DND-41 (cell line): Measurements from ENCODE around the gene MRGPRX2.

ENCODE experiments used
- ATAC-seq: fragments of 200-7000 bp; cut with Tn5 transposase; 3 replicates; pipeline ENCODE4 v1.9.1; 2021; ENCODE audit warnings: low read depth; ENCODE audit not compliant: insufficient read depth
- DNase-seq: peaks from one replicate; pipeline ENCODE4 v3.0.0-alpha.2; 2020
- H2AFZ ChIP-seq: 2 replicates; pipeline ENCODE4 v1.6.0; 2012; ENCODE audit warnings: low read depth, low read length
- H3K27ac ChIP-seq: 2 replicates; pipeline ENCODE4 v1.5.1; 2012; ENCODE audit warnings: low read length, inconsistent platforms
- H3K27me3 ChIP-seq: fragments of 200-600 bp; sonication (generic); 2 replicates; pipeline ENCODE4 v1.6.0; 2012; ENCODE audit warnings: low read length, mild to moderate bottlenecking, inconsistent platforms; ENCODE audit not compliant: insufficient read depth, poor library complexity
- H3K36me3 ChIP-seq: 2 replicates; pipeline ENCODE4 v1.5.1; 2012; ENCODE audit warnings: low read length, inconsistent platforms; ENCODE audit not compliant: insufficient read depth
- H3K4me1 ChIP-seq: 2 replicates; pipeline ENCODE4 v1.5.1; 2012; ENCODE audit warnings: mild to moderate bottlenecking, low read length; ENCODE audit not compliant: insufficient read depth
- H3K4me2 ChIP-seq: 2 replicates; pipeline ENCODE4 v1.6.0; 2012; ENCODE audit warnings: mild to moderate bottlenecking, moderate library complexity, low read length, inconsistent platforms; ENCODE audit not compliant: insufficient read depth
- H3K4me3 ChIP-seq, 2 experiments: fragments of 200-600 bp in 1 of 2; shearing (Covaris generic) in 1 of 2; 2 replicates each; pipeline ENCODE4 v1.5.1; 2012 to 2016; ENCODE audit warnings: inconsistent platforms in 2 of 2, low read length in 2 of 2, mild to moderate bottlenecking in 2 of 2, low read depth in 1 of 2, moderate library complexity in 1 of 2
- H3K79me2 ChIP-seq: 2 replicates; pipeline ENCODE4 v1.6.0; 2012; ENCODE audit warnings: low read length, inconsistent platforms; ENCODE audit not compliant: insufficient read depth
- H3K9ac ChIP-seq: 2 replicates; pipeline ENCODE4 v1.6.0; 2012; ENCODE audit warnings: low read depth, mild to moderate bottlenecking, inconsistent platforms, low read length, moderate library complexity
- H3K9me3 ChIP-seq: 2 replicates; pipeline ENCODE4 v1.5.1; 2012; ENCODE audit warnings: low read length, moderate library complexity, mild to moderate bottlenecking, inconsistent platforms; ENCODE audit not compliant: insufficient read depth, severe bottlenecking
- H4K20me1 ChIP-seq: 2 replicates; pipeline ENCODE4 v1.6.0; 2012; ENCODE audit warnings: low read length; ENCODE audit not compliant: insufficient read depth
- EZH2 ChIP-seq: IDR thresholded peaks from 3 replicates; pipeline ENCODE4 v1.6.1; 2012; ENCODE audit warnings: borderline replicate concordance, low read depth, mild to moderate bottlenecking, moderate library complexity, low read length, inconsistent platforms; ENCODE audit not compliant: severe bottlenecking
- TF ChIP-seq, protein P1 (sequence below): IDR thresholded peaks from 2 replicates; pipeline ENCODE4 v1.5.1; 2012; ENCODE audit warnings: borderline replicate concordance, low read length, moderate library complexity, mild to moderate bottlenecking; ENCODE audit not compliant: poor library complexity, severe bottlenecking; ENCODE audit errors: extremely low read depth

Gene MRGPRX2

GRCh38 chr11:19020831-19021230 is 39.7 kb downstream of the MRGPRX2 start:
- H3K4me1 ChIP-seq = no peaks in the 10 kb centered on the region
- H3K9ac ChIP-seq = no peak overlapping the region
- peaks cover 4% of the 10 kb centered on the region for H3K27me3 ChIP-seq
- no peaks in the 10 kb centered on the region for H3K36me3 ChIP-seq
- H3K4me3 ChIP-seq = no peak overlapping the region
- no peaks in the 10 kb centered on the region for H4K20me1 ChIP-seq
- ATAC-seq (no peak), DNase-seq (no peak)
- no peaks in the 10 kb centered on the region for H3K9me3 ChIP-seq
- no peak overlapping the region for H3K4me2 ChIP-seq
- TF ChIP-seq, protein P1, sequence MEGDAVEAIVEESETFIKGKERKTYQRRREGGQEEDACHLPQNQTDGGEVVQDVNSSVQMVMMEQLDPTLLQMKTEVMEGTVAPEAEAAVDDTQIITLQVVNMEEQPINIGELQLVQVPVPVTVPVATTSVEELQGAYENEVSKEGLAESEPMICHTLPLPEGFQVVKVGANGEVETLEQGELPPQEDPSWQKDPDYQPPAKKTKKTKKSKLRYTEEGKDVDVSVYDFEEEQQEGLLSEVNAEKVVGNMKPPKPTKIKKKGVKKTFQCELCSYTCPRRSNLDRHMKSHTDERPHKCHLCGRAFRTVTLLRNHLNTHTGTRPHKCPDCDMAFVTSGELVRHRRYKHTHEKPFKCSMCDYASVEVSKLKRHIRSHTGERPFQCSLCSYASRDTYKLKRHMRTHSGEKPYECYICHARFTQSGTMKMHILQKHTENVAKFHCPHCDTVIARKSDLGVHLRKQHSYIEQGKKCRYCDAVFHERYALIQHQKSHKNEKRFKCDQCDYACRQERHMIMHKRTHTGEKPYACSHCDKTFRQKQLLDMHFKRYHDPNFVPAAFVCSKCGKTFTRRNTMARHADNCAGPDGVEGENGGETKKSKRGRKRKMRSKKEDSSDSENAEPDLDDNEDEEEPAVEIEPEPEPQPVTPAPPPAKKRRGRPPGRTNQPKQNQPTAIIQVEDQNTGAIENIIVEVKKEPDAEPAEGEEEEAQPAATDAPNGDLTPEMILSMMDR = no peak
- TF ChIP-seq EZH2 = no peak
- no peak overlapping the region for H2AFZ ChIP-seq
- H3K79me2 ChIP-seq = no peaks in the 10 kb centered on the region
- H3K27ac ChIP-seq = no peak overlapping the region

- no peak overlapping the region for H3K4me3 ChIP-seq
- no peaks in the 10 kb centered on the region for H3K9me3 ChIP-seq
- no peaks in the 10 kb centered on the region for H4K20me1 ChIP-seq
- H3K36me3 ChIP-seq = no peaks in the 10 kb centered on the region
- ATAC-seq (0 out of 3 replicates have a peak, but pooled peaks have one; percentile 40), DNase-seq (peak; percentile 24)
- H3K79me2 ChIP-seq = no peaks in the 10 kb centered on the region
- H3K9ac ChIP-seq = no peak overlapping the region
- peaks cover 4% of the 10 kb centered on the region for H3K27me3 ChIP-seq
- no peaks in the 10 kb centered on the region for H3K4me1 ChIP-seq
- no peak overlapping the region for H3K27ac ChIP-seq
- TF ChIP-seq, protein P1 = no peak
- no peak for TF ChIP-seq EZH2
- H3K4me2 ChIP-seq = no peak overlapping the region
- H2AFZ ChIP-seq = no peak overlapping the region
Observed at GRCh38 chr11:19018901-19019300, 41.6 kb downstream of the MRGPRX2 start.

DNA sequence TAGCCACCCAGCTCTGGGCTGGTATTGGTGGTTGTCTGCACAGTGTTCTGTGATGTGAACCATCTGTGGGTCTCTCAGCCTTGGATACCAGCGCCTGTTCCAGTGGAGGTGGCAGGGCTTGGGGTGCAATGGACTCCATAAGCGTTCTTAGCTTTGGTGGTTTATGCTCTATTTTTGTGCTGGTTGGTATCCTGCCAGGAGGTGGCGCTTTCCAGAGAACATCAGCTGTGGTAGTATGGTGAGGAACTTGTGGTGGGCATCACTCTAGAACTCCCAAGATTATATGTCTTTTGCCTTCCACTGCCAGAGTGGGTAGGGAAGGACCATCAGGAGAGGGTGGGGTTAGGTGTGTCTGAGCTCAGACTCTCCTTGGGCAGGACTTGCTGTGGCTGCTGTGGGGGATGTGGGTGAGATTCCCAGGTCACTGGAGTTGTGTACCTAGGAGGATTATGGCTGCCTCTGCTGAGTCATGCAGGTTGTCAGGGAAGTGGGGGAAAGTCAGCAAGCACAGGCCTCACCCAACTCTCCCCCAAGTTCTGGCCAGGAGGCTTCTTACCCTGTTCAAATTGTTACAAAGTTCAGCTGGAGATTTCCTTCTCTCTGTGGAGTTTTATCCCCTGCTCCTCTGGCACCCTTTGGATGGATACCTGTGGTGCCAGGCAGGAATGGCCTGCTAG is 47.2 kb downstream of the MRGPRX2 start:
- H3K9ac ChIP-seq = no peak overlapping the region
- ATAC-seq = no peak
- peak; percentile 4 for DNase-seq
- no peak overlapping the region for H3K27ac ChIP-seq
- H3K79me2 ChIP-seq = no peaks in the 10 kb centered on the region
- H3K36me3 ChIP-seq = no peaks in the 10 kb centered on the region
- H3K27me3 ChIP-seq = no peaks in the 10 kb centered on the region
- H3K4me3 ChIP-seq = no peak overlapping the region
- H3K4me2 ChIP-seq = no peak overlapping the region
- H3K9me3 ChIP-seq = no peaks in the 10 kb centered on the region
- TF ChIP-seq, protein P1 = peak; percentile 38
- TF ChIP-seq EZH2 = no peak
- H2AFZ ChIP-seq = no peak overlapping the region
- H4K20me1 ChIP-seq = no peaks in the 10 kb centered on the region
- H3K4me1 ChIP-seq = no peaks in the 10 kb centered on the region
